ENCODE data around the gene ZSWIM6.

ZSWIM6 gene

DNA sequence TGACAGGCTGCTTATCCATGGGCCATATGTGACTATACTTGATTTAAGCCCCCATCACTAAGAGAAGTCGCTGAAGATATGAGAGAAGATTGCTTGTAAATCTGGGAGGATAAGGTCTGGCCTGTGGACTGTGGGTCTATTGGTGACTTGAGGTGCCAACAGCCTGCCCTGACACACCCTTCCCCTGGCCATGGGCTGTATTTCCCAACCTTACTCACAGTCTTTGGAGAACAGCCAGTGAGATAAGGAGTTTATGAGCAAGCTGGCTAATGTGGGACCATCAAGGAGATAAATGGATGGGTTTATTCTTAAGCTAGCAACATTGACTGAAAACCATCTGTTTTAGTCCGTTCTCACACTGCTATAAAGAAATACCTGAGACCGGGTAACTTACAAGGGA, 231.3 kb downstream of the ZSWIM6 start:
- DNase-seq: no peak

DNA sequence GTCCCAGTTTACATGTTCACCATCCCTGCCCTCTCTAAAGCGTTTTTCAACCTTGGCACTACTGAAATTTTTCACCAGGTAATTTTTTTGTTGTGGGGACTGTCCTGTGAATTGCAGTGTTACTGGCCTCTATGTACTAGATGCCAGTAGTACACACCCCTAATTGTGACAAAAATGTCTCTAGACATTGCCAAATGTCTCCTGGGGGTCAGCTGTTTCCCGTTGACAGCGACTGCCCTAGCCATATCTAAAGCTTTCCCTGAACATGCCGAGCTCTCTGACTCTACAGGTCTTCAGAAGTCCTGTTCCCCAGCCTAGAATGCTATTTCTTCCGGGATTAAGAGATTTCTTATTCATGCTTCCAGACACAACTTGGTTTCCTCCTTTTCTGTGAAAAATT, 235.3 kb downstream of the ZSWIM6 start:
- no peak for DNase-seq

DNA sequence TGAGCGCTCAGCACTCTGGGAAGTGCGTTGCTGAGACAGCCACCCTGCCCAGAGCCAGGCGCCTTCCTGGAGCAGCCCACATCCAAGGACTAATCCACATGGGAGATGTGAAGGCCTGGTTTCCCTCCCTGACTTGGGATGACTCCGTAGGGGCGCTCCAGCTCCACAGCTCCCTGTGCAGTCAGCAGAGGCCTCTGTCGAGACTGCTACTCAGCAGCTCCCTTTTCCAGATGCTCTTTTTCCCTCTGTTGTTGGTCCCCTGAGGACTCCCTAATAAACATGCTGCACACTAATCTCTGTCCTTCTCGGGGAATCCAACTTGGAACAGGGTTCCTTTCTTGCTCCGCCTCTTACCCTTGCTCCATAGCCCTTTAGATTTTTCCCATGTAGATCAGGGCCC, 237.3 kb downstream of the ZSWIM6 start:
- no peak for DNase-seq

DNA sequence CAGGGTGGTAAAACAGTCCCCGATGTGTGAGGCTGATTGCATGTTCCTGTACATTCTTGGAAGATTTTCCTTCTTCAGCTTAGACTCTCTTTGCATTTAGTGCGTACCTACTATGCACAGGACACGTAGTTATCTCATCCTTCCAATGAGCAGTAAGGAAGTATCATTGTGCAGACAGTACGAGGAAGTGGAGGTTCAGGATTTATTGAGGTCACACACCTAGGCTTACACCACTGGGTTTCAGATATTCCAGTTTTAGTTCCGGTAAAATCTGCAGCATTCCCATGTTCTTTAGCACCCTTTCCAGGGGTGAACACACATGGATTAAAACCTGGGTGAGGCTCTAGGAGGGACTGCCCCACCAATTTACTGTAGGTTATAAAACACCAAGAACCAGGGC, 238.7 kb downstream of the ZSWIM6 start:
- no peak for DNase-seq

DNA sequence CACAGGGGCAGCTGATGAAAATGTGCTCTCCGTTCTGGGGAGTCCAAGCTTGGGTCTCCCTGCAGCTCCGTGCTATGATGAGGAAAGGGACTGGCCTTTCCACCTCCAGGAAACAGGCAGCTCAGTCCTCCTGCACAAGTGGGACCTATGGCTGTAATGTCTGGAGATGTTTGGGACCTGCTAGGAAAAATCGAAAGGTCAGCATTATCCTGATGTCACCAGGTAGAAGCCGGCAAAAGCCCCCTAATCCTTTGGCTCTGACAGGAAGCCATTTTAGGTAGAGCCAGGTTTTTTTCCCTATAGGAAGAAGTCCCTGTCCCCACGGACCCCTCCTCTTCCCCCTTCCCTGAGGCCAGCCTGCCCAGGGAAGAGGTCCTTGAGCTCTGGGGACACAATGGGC, 240.9 kb downstream of the ZSWIM6 start:
- DNase-seq: no peak

DNA sequence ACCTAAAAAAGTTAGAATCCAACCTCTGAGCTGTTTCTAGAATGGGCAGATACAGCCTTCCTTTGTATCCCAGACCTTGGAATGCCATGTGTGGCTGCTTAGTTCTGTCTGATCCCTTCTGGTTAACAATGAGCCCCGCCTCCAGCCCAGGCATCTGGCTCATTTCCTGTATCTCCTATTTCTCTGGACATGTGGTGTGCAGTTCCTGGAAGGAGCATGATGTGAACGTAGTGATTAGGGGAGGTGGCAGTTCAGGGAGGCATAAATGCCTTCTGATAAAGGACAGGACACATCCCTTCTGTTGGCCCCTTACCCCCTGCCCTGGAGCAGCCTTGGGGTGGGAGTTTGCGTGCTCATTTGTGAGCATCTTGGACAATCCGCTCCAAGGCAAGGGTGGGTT, 243.0 kb downstream of the ZSWIM6 start:
- no peak for DNase-seq

DNA sequence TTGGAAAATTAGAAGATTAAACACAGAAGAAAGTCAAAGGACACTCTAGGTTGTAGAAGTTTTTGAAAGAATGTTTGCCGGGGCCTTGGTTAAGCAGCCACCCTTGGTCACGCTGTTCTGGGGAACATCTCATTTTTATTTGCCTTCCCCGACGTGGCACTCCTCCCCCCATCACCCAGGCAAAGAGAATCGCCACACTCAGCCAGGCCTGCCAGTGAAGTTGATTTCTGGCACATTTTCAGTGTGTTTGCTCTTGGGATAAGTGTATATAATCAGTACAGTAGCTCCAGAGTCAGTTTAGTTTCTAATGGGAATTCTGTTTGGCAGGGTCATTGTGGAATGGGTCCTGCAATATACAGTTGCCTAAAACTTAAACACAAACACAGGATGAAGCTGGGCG, 243.5 kb downstream of the ZSWIM6 start:
- no peak for DNase-seq

DNA sequence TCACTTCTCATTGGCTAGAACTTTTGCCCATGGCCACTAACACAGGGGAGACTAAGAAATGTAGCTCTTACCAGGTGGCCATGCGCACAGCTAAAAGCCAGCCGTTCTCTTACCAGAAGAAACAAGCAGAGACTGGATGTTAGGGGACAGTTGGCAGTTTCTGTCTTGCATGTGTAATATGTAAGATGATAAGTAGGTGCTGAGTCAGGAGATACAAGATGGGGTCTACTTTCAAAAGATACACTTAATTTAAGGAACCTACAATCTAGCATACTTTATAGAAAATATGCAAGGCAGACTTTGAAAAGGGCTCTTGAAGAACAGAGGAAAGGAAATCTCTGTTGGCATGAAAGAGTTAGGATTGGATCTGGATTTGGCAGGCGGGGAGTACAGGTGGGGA, 244.5 kb downstream of the ZSWIM6 start:
- DNase-seq: no peak

DNA sequence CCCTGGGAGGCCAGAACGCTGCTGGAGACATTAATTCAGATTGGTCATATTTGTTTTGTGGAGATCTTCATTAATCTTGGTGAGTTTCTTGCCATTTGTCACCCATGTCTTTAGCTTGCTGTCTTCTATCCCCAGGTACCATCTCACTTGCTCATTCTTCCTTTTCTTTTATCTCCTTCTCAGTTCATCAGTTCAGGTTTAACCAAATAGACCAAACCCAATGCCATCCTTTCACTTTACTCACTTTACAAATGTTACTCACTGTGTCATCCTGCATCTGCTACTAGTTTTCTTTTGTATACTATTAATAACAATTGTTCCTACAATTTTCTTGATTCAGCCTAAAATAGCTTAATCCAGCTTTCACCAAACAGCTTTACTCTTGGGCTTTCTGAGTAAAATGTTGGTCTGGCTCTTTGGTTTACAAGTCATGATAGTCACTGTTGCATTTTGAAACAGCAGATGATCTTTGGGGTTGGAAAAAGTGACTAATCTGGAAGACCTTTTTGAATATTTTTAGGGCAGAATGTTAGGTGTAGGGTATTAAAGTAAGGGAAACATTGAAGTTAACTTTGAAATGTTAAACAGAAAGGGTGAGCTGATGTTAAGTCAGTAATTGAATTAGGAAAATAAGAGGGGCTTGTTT, 246.9 kb downstream of the ZSWIM6 start:
- no peak for DNase-seq

DNA sequence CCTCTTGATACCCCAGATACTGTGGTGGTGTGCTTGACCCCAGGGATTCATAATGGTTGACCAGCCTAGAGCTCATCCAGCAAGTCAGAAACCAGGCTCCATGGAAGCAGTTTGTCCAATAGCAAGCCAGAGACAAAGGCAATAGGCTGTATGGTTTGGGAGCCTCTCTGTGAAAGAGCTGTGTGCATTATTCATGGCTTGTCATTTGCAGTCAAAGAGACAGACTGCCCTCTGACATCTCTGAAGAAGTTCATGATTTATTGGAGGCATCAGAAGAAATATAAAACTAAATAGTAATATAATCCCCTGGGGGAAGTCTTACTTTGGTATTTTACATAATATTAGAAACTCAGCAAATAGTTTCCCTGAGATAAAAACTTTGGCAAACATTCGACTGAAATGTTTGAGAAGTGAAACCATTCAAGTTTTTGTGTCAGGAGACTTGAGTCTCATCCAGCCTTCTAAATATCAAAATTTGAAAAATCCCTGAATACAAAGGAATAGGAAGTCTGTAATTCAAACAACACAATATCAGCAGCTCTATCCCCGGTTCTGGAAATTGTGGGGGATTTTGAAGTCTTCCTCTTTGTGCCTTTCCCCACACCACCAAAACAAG, 250.3 kb downstream of the ZSWIM6 start:
- no peak for DNase-seq

DNA sequence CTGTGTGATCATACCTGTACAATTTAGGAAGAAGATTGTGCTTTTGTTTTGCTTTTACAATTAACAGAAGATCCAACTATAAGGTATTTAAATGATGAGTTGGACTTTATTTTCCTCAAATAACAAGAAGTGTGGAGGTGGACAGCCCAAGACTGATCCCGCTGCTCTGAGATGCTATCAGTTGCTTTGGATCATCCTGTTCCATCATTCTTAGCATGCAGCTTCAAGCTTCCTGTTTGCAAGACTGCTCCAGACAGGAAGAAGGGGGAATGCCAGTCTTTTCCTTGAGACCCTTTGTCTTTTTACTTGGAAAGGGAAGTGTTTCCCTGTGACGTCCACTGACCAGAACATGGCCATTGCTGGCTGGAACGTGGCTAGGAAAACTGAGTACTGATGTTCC, 250.8 kb downstream of the ZSWIM6 start:
- no peak for DNase-seq

DNA sequence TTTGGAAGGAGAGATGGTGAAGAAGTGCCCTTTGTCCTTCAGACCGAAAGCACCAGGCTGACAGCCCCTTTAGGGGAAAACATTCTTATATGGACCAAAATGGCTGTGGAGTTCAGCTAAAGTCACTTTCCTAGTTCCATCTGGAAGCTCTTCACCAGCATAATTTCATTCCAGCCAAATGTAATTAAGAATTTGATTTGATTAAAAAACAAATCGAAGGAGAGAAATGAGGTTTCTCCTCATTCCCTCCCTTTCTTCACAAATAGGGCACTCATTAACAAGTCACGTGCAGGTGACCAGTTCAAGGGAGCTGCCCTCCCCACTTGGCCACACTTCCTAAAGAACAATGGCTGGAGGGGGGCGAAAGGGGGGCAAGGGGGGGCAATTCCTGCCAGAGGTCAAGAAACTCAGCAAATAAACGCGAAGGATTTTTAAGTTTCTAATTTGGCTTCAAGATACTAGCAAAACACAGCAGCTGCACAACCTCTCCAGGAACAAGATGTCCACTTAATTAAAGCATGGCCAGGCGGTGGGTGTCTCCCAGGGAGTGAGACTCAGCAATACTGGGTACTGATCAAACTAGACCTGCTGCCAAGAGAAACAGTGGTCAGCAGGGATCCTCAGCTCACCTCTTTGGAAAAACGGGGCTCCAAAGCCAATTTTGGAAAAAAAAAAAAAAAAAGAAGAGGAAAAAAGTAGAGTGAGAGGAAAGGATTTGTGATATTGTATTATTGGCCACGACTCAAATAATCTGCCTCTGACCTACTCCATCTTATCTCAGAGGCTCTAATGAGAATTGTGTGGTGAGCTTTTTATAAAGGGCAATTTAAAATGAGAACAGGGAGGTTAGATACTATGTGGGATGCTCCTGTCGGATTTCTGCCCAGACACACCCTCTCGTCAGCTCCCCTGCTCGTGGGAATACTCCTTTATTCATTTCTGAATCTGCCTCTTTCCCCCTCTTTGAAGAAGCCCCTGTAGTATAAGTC, 254.3 kb downstream of the ZSWIM6 start:
- no peak for DNase-seq

DNA sequence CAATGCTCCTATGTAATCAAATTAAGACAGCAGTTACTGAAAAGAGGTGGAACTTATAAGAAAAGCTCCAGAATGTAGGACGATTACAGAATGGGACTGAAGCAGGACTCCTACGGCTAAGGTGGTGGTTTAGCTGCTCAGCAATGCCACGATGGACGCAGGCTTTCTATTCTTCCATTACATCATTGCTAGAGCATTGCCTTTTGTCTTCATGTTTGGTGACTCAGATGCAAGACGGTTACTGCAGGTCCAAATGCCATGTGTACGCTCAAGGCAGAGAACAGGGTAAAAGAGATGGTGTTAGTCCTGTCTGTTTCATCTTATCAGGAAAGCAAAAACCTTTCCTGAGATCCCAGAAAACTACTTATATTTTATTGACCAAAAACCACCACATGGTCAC, 255.1 kb downstream of the ZSWIM6 start:
- no peak for DNase-seq

DNA sequence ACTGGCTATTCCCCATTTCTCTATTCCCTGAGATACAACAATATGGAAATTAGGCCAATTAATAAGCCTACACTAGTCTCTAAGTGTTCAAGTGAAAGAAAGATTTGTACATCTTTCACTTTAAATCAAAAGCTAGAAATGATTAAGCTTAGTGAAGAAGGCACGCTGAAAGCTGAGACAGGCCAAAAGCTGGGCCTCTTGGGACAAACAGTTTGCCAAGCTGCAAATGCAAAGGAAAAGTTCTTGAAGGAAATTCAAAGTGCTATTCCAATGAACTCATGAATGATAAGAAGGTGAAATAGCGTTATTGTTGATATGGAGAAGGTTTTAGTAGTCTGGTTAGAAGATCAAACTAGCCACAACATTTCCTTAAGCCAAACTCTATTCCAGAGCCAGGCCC, 256.2 kb downstream of the ZSWIM6 start:
- DNase-seq: no peak

DNA sequence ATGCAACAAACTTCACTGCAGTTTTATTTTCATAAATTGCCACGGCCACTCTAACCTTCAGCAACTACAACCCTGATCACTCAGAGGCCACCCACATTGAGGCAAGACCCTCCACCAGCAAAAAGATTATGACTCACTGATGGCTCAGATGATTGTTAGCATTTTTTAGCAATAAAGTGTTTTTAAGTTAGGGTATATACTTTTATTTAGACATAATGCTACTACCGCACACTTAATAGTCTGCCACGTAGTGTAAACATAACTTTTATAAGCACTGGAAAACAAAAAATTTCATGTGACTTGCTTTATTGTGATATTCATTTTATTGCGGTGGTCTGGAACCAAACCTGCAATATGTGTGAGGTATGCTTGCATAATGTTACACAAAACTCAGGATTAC, 257.9 kb downstream of the ZSWIM6 start:
- DNase-seq: no peak

DNA sequence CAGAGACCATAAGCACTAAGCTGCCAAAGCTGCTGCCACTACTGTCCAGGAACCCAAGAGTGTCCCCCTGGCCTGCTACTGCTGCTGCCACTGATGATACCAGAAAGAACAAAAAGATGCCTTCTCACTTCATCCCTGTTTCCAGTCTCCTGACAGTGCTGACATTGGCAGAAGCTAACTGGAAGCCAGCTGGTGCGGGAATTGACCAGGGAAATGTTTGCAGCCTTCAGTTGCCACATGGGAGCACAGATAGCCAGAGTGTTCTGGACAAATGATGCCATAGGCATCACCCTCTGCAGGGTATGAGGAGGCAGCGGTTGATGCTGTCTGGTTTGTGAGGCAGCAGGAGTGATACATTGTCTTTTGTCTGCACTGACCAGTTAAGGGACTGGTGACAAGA, 258.4 kb downstream of the ZSWIM6 start:
- DNase-seq: no peak

DNA sequence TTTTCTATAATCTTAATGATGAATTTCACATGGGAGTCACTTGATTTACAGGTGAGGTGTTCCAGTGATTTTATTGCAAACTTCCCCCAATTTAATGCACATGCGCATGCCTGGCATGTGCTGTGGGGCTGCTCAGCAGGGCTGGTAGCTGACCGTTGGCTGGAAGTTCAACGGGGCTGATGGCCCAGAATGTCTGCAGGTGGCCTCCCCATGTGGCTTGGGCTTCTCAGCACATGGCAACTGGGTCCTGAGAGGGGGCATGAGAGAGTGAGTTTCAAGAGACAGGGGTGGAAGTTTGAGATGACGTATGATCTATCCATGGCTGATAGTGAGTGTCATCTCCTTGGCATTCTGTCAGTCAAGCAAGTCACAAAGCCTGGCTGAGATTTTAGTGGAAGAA, 259.8 kb downstream of the ZSWIM6 start:
- no peak for DNase-seq

DNA sequence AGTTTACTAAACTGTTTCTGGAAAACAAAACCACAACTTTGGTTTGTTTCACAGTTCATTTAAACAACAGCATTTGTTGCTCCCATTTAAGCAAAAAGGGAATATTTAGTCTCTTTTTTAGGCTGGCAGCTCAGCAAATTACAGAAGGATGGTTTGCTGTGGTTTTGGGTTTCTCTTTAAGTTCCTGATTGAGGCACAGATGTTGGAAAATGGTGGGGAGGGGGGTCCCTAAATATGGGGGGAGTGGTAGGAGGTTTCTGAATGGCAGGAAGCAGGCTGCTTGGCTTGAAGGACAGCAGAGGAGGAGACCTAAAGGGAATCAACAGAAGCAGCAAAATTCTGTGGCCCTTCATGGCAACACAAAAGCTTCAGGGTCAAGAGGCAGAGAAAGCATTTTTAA, 263.4 kb downstream of the ZSWIM6 start:
- no peak for DNase-seq

Measured in cortex of kidney (tissue), 1 donor.